Medulla oblongata (tissue), 1 donor: ENCODE results near the gene COL4A1.
"Not testable (repeated sequence)": the region's sequence is repeated elsewhere in the genome, so short reads cannot be mapped to it uniquely, and the experiment has no call there.

Source experiments
- DNase-seq: peaks from one replicate; pipeline ENCODE4 v3.0.0-alpha.2; 2015; ENCODE audit errors: extremely low spot score

COL4A1 gene

GRCh38 chr13:110323172-110323891, 16.4 kb upstream of the COL4A1 start:
- DNase-seq, result no peak

- DNase-seq, result no peak
Observed at GRCh38 chr13:110322828-110323171, 15.8 kb upstream of the COL4A1 start.

- DNase-seq, result no peak
Observed at GRCh38 chr13:110322126-110322827, 15.3 kb upstream of the COL4A1 start.

- not testable (repeated sequence) for DNase-seq
Observed at GRCh38 chr13:110321573-110321972, 14.6 kb upstream of the COL4A1 start.

GRCh38 chr13:110320645-110321044, 13.7 kb upstream of the COL4A1 start:
- DNase-seq, result no peak

GRCh38 chr13:110319774-110320509, 13.0 kb upstream of the COL4A1 start:
- no peak for DNase-seq

- DNase-seq, result no peak
Observed at GRCh38 chr13:110319397-110319773, 12.4 kb upstream of the COL4A1 start.

- no peak for DNase-seq
Observed at GRCh38 chr13:110318920-110319319, 12.0 kb upstream of the COL4A1 start.

- no peak for DNase-seq
Observed at GRCh38 chr13:110317496-110318195, 10.7 kb upstream of the COL4A1 start.

GRCh38 chr13:110317093-110317492, 10.1 kb upstream of the COL4A1 start:
- DNase-seq, result no peak

GRCh38 chr13:110316196-110316595, 9.2 kb upstream of the COL4A1 start:
- DNase-seq, result no peak

- DNase-seq, result no peak
Observed at GRCh38 chr13:110314516-110315245, 7.7 kb upstream of the COL4A1 start.

- DNase-seq, result not testable (repeated sequence)
Observed at GRCh38 chr13:110313733-110314132, 6.8 kb upstream of the COL4A1 start.

GRCh38 chr13:110313261-110313660, 6.3 kb upstream of the COL4A1 start:
- DNase-seq, result not testable (repeated sequence)

GRCh38 chr13:110312339-110313031, 5.5 kb upstream of the COL4A1 start:
- no peak for DNase-seq

GRCh38 chr13:110311443-110312338, 4.7 kb upstream of the COL4A1 start:
- no peak for DNase-seq

- DNase-seq, result no peak
Observed at GRCh38 chr13:110310541-110311442, 3.8 kb upstream of the COL4A1 start.

- DNase-seq, result no peak
Observed at GRCh38 chr13:110309661-110310524, 2.9 kb upstream of the COL4A1 start.
